Measurements from ENCODE around the gene STRBP. TPM values are rescaled to one million over a fixed set of nuclear protein-coding genes. Genes with fewer than 3 reads are reported as not detected.

Gene STRBP
- total and polyA plus RNA-seq, 2 of the 8 experiments (the other 6 are each of a cell fraction or from before 2014, with no cell fraction given), result 29.7 to 105 TPM

DNA sequence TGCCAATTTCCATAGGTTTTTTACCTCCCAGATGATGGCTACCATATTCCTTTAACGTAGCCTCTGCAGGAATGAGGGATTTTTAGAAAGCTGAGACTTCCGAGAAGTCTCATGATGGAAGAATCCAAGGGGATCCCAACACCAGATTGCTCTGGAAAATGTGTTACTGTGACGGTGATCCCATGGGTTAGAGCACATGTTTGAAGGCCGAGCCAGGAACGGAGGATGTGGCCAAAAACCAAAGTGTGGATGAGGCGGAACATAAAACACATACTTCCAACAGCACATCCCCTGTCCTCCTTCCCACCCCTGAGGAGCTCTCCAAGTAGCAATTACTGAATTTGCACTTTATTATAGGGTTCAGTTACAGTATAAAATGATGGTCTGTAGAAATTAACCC lies 152.3 kb downstream of the STRBP start:
- no peak overlapping the region for H2AK5ac ChIP-seq (ENCODE audit: low read depth, low read length)
- FAIRE-seq, result no peak
- no peak for TF ChIP-seq RAD21 (IDR thresholded peaks at IDR 0.05 in 1 of 2, conservative IDR thresholded peaks at IDR 0.05 in 1 of 2; ENCODE audit: low read depth in 2 of 2, low read length in 2 of 2)
- TF ChIP-seq RNF2 (IDR thresholded peaks at IDR 0.05; ENCODE audit: borderline replicate concordance, low read depth, low read length, missing control alignments, poor library complexity, severe bottlenecking), result no peak
- no peak for TF ChIP-seq EZH2 (IDR thresholded peaks at IDR 0.05; ENCODE audit: low read depth, low read length, severe bottlenecking)
- no peak for TF ChIP-seq SIN3A (conservative IDR thresholded peaks at IDR 0.05 in 1 of 2, IDR thresholded peaks at IDR 0.05 in 1 of 2; ENCODE audit: low read depth in 1 of 2, low read length in 2 of 2)
- no peak for TF ChIP-seq TAF1 (IDR thresholded peaks at IDR 0.05; ENCODE audit: low read depth, low read length)
- no peak for TF ChIP-seq EGR1 (IDR thresholded peaks at IDR 0.05; ENCODE audit: borderline replicate concordance, low read depth, low read length)
- TF ChIP-seq SAP30 (IDR thresholded peaks at IDR 0.05; ENCODE audit: insufficient read depth, insufficient replicate concordance, low read length), result no peak
- TF ChIP-seq CBX5 (IDR thresholded peaks at IDR 0.05; ENCODE audit: low read depth, low read length), result no peak
- no peak for TF ChIP-seq POLR2A (IDR thresholded peaks at IDR 0.05; ENCODE audit: control extremely low read depth in 1 of 2, low read depth in 2 of 2, low read length in 2 of 2)
- TF ChIP-seq TEAD4 (IDR thresholded peaks at IDR 0.05; ENCODE audit: low read depth, low read length), result no peak
- TF ChIP-seq CTBP2 (IDR thresholded peaks at IDR 0.05; ENCODE audit: borderline replicate concordance, insufficient read depth, insufficient read length, low read length), result no peak
- no peak for TF ChIP-seq POU5F1 (IDR thresholded peaks at IDR 0.05; ENCODE audit: low read depth, low read length)
- TF ChIP-seq SUZ12 (IDR thresholded peaks at IDR 0.05; ENCODE audit: low read length), result no peak

More for the DNA sequence above, 152.3 kb downstream of the STRBP start:
- Histone ChIP-seq H2BK15ac (ENCODE audit: low read length) (no peak overlapping the region), H3K79me1 (ENCODE audit: low read depth, low read length) (peaks cover 2% of the 10 kb centered on the region; the same call in 1 of the 2 replicates), H3K9me3 (ENCODE audit: insufficient read depth in 2 of 2, low read depth in 1 of 2, low read length in 1 of 2) (no peaks in the 10 kb centered on the region), H3K4ac (replicated peaks; ENCODE audit: insufficient read length, low read depth, low read length) (no peak overlapping the region), H3K27me3 (replicated peaks in 1 of 4; ENCODE audit: control insufficient read depth in 3 of 4, extremely low read depth in 1 of 4, insufficient read depth in 3 of 4, low read length in 3 of 4) (no peaks in the 10 kb centered on the region), H3K14ac (ENCODE audit: insufficient read length) (no peak overlapping the region), H3K36me3 (ENCODE audit: control insufficient read depth in 2 of 4, insufficient read depth in 4 of 4, low read length in 3 of 4) (peaks cover 0 to 8% (median 4%) of the 10 kb centered on the region in 4 experiments; a peak in 5 of 8 replicates), H2BK5ac (ENCODE audit: low read depth, low read length) (no peak overlapping the region), H3K9ac (replicated peaks in 1 of 4; ENCODE audit: extremely low read depth in 1 of 4, low read depth in 3 of 4, low read length in 3 of 4) (no peak overlapping the region), H2AFZ (ENCODE audit: low read length) (no peak overlapping the region), H4K20me1 (replicated peaks in 1 of 2; ENCODE audit: control insufficient read depth in 1 of 2, insufficient read depth in 2 of 2, low read length in 2 of 2) (peaks cover 3 to 10% of the 10 kb centered on the region in 2 experiments), H2BK20ac (ENCODE audit: low read length) (no peak overlapping the region), H3K4me1 (replicated peaks in 1 of 4; ENCODE audit: control insufficient read depth in 3 of 4, insufficient read depth in 4 of 4, low read length in 3 of 4) (peaks cover 0 to 11% (median 5%) of the 10 kb centered on the region in 4 experiments; a peak in 5 of 7 replicates), H3K23me2 (ENCODE audit: low read depth, low read length) (no peaks in the 10 kb centered on the region), H3K79me2 (ENCODE audit: control insufficient read depth in 1 of 2, insufficient read depth in 2 of 2, low read length in 2 of 2) (no peaks in the 10 kb centered on the region), H4K8ac (ENCODE audit: extremely low read depth, insufficient read depth, low read length) (no peak overlapping the region), H3K4me2 (ENCODE audit: insufficient read depth in 1 of 2, low read depth in 2 of 2, low read length in 2 of 2) (no peak overlapping the region), H4K91ac (replicated peaks; ENCODE audit: insufficient read length, low read length) (no peak overlapping the region), H3K56ac (replicated peaks; ENCODE audit: insufficient read length, low read depth, low read length) (no peak overlapping the region), H3K23ac (ENCODE audit: insufficient read length) (no peak overlapping the region), H2BK12ac (ENCODE audit: low read depth, low read length) (no peak overlapping the region), H3K4me3 (ENCODE audit: extremely low read depth in 1 of 4, insufficient read depth in 2 of 4, low read depth in 3 of 4, low read length in 4 of 4) (no peak overlapping the region), H4K5ac (ENCODE audit: insufficient read length, low read depth, low read length) (no peak overlapping the region), H3K27ac (ENCODE audit: low read depth, low read length) (no peak overlapping the region), H3K18ac (ENCODE audit: extremely low read depth, low read length) (no peak overlapping the region), H2BK120ac (replicated peaks; ENCODE audit: low read depth, low read length) (no peak overlapping the region)
- DNase-seq (ENCODE audit: low read depth in 1 of 2, low spot score in 2 of 2), result no peak
- WGBS, 2 experiments (ENCODE audit: extremely low coverage in 1 of 2, insufficient coverage in 1 of 2, insufficient read length in 1 of 2, insufficient replicate concordance in 2 of 2, low coverage in 1 of 2, low lambda C conversion rate in 2 of 2, missing lambda C conversion rate in 1 of 2), result 90% methylated on average over 6 of the region's 6 CpGs; no CpG with 5 or more reads in 1 of the 2 experiments
- ChIA-PET POLR2A (ENCODE audit: partially characterized antibody) (interaction anchor here (0.8 to 1.0 kb wide), 2 partner anchors 14 to 239 kb away, joined by 3 to 5 read pairs; no protein-coding TSS in a partner anchor), CTCF (ENCODE audit: partially characterized antibody) (interaction anchor here (0.7 to 1.7 kb wide), 4 partner anchors 9 to 230 kb away, joined by 3 to 7 read pairs (median 4); no protein-coding TSS in a partner anchor)

Data from H1 (cell line).